Measurements from ENCODE around the gene PYHIN1. TPM values are rescaled to one million over a fixed set of nuclear protein-coding genes. Genes with fewer than 3 reads are reported as not detected.

Gene PYHIN1
- total RNA-seq, 1 experiment from 2014 or later: 0.44 TPM

DNA sequence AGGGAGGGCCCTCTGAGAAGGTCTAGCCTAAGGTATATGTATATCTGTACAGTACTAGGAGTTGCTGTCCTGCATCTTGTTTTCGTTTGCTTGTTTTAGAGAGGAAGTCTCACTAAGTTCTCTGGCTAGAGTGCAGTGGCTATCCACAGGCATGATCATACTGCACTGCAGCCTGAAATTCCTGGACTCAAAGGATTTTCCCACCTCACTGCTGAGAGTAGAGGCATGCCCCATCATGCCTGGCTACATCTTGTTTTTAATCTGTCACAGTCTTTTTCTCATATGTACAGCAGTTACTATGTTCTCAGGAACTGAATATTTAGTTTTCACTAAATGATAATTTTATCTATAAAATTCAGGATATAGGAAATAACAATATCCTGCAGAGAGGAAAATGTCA, 15.3 kb upstream of the PYHIN1 start:
- Mint-ChIP-seq H3K4me3 (ENCODE audit: unreplicated experiment) (no peak overlapping the region), H3K36me3 (ENCODE audit: insufficient read depth, unreplicated experiment) (no peaks in the 10 kb centered on the region), H3K9me3 (ENCODE audit: unreplicated experiment) (peaks cover 18% of the 10 kb centered on the region), H3K4me1 (ENCODE audit: insufficient read depth, unreplicated experiment) (peaks cover 5% of the 10 kb centered on the region), H3K27ac (ENCODE audit: low read depth, unreplicated experiment) (no peak overlapping the region), H3K27me3 (ENCODE audit: insufficient read depth, unreplicated experiment) (peaks cover 40% of the 10 kb centered on the region)
- intact Hi-C loops (cut with micrococcal nuclease): no loop called here
- DNase-seq (ENCODE audit: unreplicated experiment): peak; percentile 14
- TF ChIP-seq, protein P1, sequence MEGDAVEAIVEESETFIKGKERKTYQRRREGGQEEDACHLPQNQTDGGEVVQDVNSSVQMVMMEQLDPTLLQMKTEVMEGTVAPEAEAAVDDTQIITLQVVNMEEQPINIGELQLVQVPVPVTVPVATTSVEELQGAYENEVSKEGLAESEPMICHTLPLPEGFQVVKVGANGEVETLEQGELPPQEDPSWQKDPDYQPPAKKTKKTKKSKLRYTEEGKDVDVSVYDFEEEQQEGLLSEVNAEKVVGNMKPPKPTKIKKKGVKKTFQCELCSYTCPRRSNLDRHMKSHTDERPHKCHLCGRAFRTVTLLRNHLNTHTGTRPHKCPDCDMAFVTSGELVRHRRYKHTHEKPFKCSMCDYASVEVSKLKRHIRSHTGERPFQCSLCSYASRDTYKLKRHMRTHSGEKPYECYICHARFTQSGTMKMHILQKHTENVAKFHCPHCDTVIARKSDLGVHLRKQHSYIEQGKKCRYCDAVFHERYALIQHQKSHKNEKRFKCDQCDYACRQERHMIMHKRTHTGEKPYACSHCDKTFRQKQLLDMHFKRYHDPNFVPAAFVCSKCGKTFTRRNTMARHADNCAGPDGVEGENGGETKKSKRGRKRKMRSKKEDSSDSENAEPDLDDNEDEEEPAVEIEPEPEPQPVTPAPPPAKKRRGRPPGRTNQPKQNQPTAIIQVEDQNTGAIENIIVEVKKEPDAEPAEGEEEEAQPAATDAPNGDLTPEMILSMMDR (IDR thresholded peaks at IDR 0.05; ENCODE audit: unreplicated experiment): no peak
- ChIA-PET POLR2A (no interaction called here), CTCF (interaction anchor here (0.6 kb wide), 1 partner anchor 1498 kb away, joined by 4 read pairs; no protein-coding TSS in a partner anchor)
- BruUV-seq (replicated peaks): no TSS peak

DNA sequence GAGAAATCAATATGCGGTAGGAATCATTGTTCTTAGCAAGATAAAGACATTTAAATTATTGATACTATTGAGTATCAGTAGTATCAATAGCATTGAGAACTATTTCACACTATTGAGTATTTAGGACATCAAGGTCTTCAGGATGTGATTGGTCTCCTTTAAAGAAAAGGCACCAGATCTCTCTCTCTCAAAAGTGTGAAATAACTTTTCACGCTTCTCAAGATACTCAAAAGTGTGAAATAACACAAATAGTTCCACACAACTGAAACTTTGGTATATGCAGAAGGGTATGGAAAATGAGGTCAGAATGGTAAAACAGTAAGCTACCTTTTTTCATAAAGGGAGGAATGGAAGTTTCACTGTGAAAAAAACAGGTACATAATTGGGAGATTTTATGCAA, 6.7 kb upstream of the PYHIN1 start:
- H3K4me1 Mint-ChIP-seq (ENCODE audit: insufficient read depth, unreplicated experiment): peaks cover 4% of the 10 kb centered on the region
- H3K27me3 Mint-ChIP-seq (ENCODE audit: insufficient read depth, unreplicated experiment): peaks cover 52% of the 10 kb centered on the region
- CTCF ChIA-PET: interaction anchor here (0.7 to 1.1 kb wide), 2 partner anchors 73 to 399 kb away, joined by 4 to 6 read pairs; no protein-coding TSS in a partner anchor

DNA sequence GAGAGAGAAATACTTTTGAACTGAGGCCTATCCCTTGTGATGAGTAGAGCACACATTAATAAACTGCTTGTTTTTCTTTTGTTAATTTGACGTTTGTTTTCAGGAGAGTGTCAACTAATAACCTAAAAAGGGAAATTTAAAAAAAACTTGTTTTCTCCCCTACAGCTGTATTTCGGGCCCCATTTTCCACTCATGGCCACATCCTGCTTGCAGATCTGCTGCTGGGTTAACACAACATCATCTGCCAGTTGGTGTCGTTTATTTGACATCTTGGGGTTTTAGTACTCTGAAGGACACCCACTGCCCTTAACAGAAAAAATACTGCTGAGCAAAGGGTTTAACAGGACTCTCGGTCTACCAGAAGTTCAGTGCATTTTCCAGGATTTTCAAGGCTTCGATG, 848 bp upstream of the PYHIN1 start:
- no peak overlapping the region for H3K27ac Mint-ChIP-seq (ENCODE audit: low read depth, unreplicated experiment)
- H3K4me3 Mint-ChIP-seq (ENCODE audit: unreplicated experiment): no peak overlapping the region
- ChIA-PET CTCF (no interaction called here), POLR2A (interaction anchor here (0.6 to 0.7 kb wide), 2 partner anchors 1292 to 1814 kb away, joined by 3 read pairs; no protein-coding TSS in a partner anchor)
- peaks cover 30% of the 10 kb centered on the region for H3K27me3 Mint-ChIP-seq (ENCODE audit: insufficient read depth, unreplicated experiment)
- TF ChIP-seq, protein P1 (IDR thresholded peaks at IDR 0.05; ENCODE audit: unreplicated experiment): no peak
- H3K4me1 Mint-ChIP-seq (ENCODE audit: insufficient read depth, unreplicated experiment): peaks cover 10% of the 10 kb centered on the region
- intact Hi-C loops (cut with micrococcal nuclease): no loop called here
- DNase-seq (ENCODE audit: unreplicated experiment): no peak
- peaks cover 10% of the 10 kb centered on the region for H3K9me3 Mint-ChIP-seq (ENCODE audit: unreplicated experiment)
- H3K36me3 Mint-ChIP-seq (ENCODE audit: insufficient read depth, unreplicated experiment): no peaks in the 10 kb centered on the region
- no TSS peak for BruUV-seq (replicated peaks)

More for the DNA sequence above, 6.7 kb upstream of the PYHIN1 start:
- Mint-ChIP-seq H3K4me3 (ENCODE audit: unreplicated experiment) (no peak overlapping the region), H3K27ac (ENCODE audit: low read depth, unreplicated experiment) (no peak overlapping the region), H3K36me3 (ENCODE audit: insufficient read depth, unreplicated experiment) (no peaks in the 10 kb centered on the region), H3K9me3 (ENCODE audit: unreplicated experiment) (peaks cover 16% of the 10 kb centered on the region)
- no TSS peak for BruUV-seq (replicated peaks)
- POLR2A ChIA-PET: no interaction called here
- intact Hi-C loops (cut with micrococcal nuclease): no loop called here
- TF ChIP-seq, protein P1 (IDR thresholded peaks at IDR 0.05; ENCODE audit: unreplicated experiment): no peak
- no peak for DNase-seq (ENCODE audit: unreplicated experiment)

DNA sequence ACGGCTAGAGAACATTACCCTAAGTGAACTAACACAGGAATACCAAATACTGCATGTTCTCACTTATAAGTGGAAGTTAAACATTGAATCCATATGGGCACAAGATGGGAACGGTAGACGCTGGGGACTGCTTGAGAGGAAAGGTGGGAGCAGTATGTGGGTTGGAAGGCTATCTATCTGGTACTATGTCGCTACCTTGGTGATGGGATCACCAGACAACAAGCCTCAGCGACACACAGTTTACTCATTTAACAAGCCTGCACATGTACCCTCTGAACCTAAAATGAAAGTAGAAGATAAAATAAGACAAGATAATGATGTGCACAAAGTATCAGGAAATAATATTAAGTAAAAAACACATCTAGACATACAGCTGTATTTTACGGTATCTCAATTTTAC, 819 bp downstream of the PYHIN1 start:
- Mint-ChIP-seq H3K27ac (ENCODE audit: low read depth, unreplicated experiment) (no peak overlapping the region), H3K27me3 (ENCODE audit: insufficient read depth, unreplicated experiment) (peaks cover 16% of the 10 kb centered on the region), H3K4me3 (ENCODE audit: unreplicated experiment) (peak overlapping the region; percentile 6), H3K36me3 (ENCODE audit: insufficient read depth, unreplicated experiment) (no peaks in the 10 kb centered on the region), H3K9me3 (ENCODE audit: unreplicated experiment) (peaks cover 2% of the 10 kb centered on the region), H3K4me1 (ENCODE audit: insufficient read depth, unreplicated experiment) (peaks cover 10% of the 10 kb centered on the region)
- POLR2A ChIA-PET: no interaction called here
- DNase-seq (ENCODE audit: unreplicated experiment): no peak
- CTCF ChIA-PET: interaction anchor here (0.6 kb wide), 1 partner anchor 1650 kb away, joined by 3 read pairs; no protein-coding TSS in a partner anchor
- no TSS peak for BruUV-seq (replicated peaks)
- TF ChIP-seq, protein P1 (IDR thresholded peaks at IDR 0.05; ENCODE audit: unreplicated experiment): no peak
- intact Hi-C loops (cut with micrococcal nuclease): no loop called here

Measured in MCF 10A (cell line).